Endothelial cell of umbilical vein (primary cell): ENCODE measurements around the gene KRTAP10-11. TPM values are rescaled to one million over a fixed set of nuclear protein-coding genes. Genes with fewer than 3 reads are reported as not detected.
"Not testable (repeated sequence)": the region's sequence is repeated elsewhere in the genome, so short reads cannot be mapped to it uniquely, and the experiment has no call there.

Source experiments
- BruUV-seq: library from RNA; stranded (reverse); fragments of 400-500 nt; replicated peaks from 2 replicates; lab custom pipeline; 2021; lab: Mats Ljungman, UMichigan
- CTCF ChIA-PET: fragments of 300-600, 350-600 bp; sonication (Branson Sonifier 250); formaldehyde crosslinking; loops from one replicate; lab custom pipeline; 2021; ENCODE audit warnings: antibody characterized with exemption, inconsistent platforms; lab: Charles Lee
- POLR2A ChIA-PET: fragments of 300-600, 350-600 bp; sonication (Branson Sonifier 250); formaldehyde crosslinking; loops from one replicate; lab custom pipeline; 2021; ENCODE audit warnings: antibody characterized with exemption, inconsistent platforms; lab: Charles Lee
- DNase-seq: peaks from one replicate; pipeline ENCODE4 v3.0.0-alpha.2; 2011; ENCODE audit warnings: low read depth, low spot score
- FAIRE-seq: peaks from 2 replicates; lab custom pipeline; 2011; peaks lifted over from hg19 to GRCh38; lab: Jason Lieb, UNC
- H2AFZ ChIP-seq: 2 replicates; pipeline ENCODE4 v1.6.0; 2012; ENCODE audit warnings: low read depth, low read length, control low read depth, inconsistent platforms
- H3K27ac ChIP-seq: 2 replicates; pipeline ENCODE4 v1.5.1; 2011; ENCODE audit warnings: low read depth, mild to moderate bottlenecking, control low read depth, low read length, moderate library complexity; ENCODE audit not compliant: insufficient read depth
- H3K27me3 ChIP-seq, 2 experiments: 2 replicates each; pipeline versions ENCODE4 v1.6.0 to v1.6.1; 2011; ENCODE audit warnings: low read length in 2 of 2, mixed read lengths in 1 of 2; ENCODE audit not compliant: control insufficient read depth in 2 of 2, insufficient read depth in 2 of 2
- H3K36me3 ChIP-seq, 2 experiments: 2 replicates in 1 of 2; 3 replicates in 1 of 2; pipeline ENCODE4 v1.5.1; 2011; ENCODE audit warnings: low read length in 2 of 2, mild to moderate bottlenecking in 1 of 2, moderate library complexity in 1 of 2; ENCODE audit not compliant: control insufficient read depth in 2 of 2, insufficient read depth in 2 of 2; ENCODE audit errors: extremely low read depth in 1 of 2
- H3K4me1 ChIP-seq: 3 replicates; pipeline ENCODE4 v1.5.1; 2011; ENCODE audit warnings: mild to moderate bottlenecking, low read length; ENCODE audit not compliant: control insufficient read depth, insufficient read depth; ENCODE audit errors: extremely low read depth
- H3K4me2 ChIP-seq: 2 replicates; pipeline ENCODE4 v1.6.1; 2011; ENCODE audit warnings: low read length, control low read depth, mixed read lengths; ENCODE audit not compliant: insufficient read depth
- H3K4me3 ChIP-seq, 3 experiments: fragments of 200-600 bp in 1 of 3; sonication (generic), shearing (Covaris generic) in 1 of 3; replicated peaks in 1 of 3; 2 replicates each; pipeline ENCODE4 v1.5.1; 2011 to 2016; ENCODE audit warnings: control low read depth in 3 of 3, low read length in 3 of 3, mild to moderate bottlenecking in 2 of 3, inconsistent platforms in 1 of 3, low read depth in 1 of 3, moderate library complexity in 1 of 3; ENCODE audit not compliant: insufficient read depth in 1 of 3
- H3K79me2 ChIP-seq: 2 replicates; pipeline ENCODE4 v1.6.0; 2012; ENCODE audit warnings: low read length, inconsistent platforms; ENCODE audit not compliant: control insufficient read depth, insufficient read depth
- H3K9ac ChIP-seq: replicated peaks from 2 replicates; pipeline ENCODE3; 2011; ENCODE audit warnings: low read length, control low read depth; ENCODE audit not compliant: insufficient read depth; ENCODE audit errors: extremely low read depth
- H3K9me1 ChIP-seq: replicated peaks from 3 replicates; pipeline ENCODE4 v1.6.0; 2011; ENCODE audit warnings: mild to moderate bottlenecking, low read length; ENCODE audit not compliant: control insufficient read depth, insufficient read depth; ENCODE audit errors: extremely low read depth
- H3K9me3 ChIP-seq: replicated peaks from 2 replicates; pipeline ENCODE4 v1.5.1; 2012; ENCODE audit warnings: low read length, inconsistent platforms; ENCODE audit not compliant: control insufficient read depth, insufficient read depth
- H4K20me1 ChIP-seq: replicated peaks from 2 replicates; pipeline ENCODE3; 2011; ENCODE audit warnings: mild to moderate bottlenecking, low read length; ENCODE audit not compliant: control insufficient read depth, insufficient read depth; ENCODE audit errors: extremely low read depth
- EZH2 ChIP-seq: IDR thresholded peaks from 2 replicates; pipeline ENCODE4 v1.6.1; 2012; ENCODE audit warnings: borderline replicate concordance, low read depth, mild to moderate bottlenecking, moderate library complexity, low read length, inconsistent platforms; ENCODE audit not compliant: severe bottlenecking
- FOS ChIP-seq: IDR thresholded peaks from 2 replicates; pipeline ENCODE4 v1.6.1; 2011; ENCODE audit warnings: mild to moderate bottlenecking, low read length, moderate library complexity, borderline replicate concordance; ENCODE audit not compliant: insufficient read depth
- GATA2 ChIP-seq: IDR thresholded peaks from 2 replicates; pipeline ENCODE4 v1.7.0; 2011; ENCODE audit warnings: low read depth, mild to moderate bottlenecking, moderate library complexity, mixed read lengths, low read length; ENCODE audit not compliant: insufficient read length, insufficient read depth
- JUN ChIP-seq: IDR thresholded peaks from 2 replicates; pipeline ENCODE4 v1.6.1; 2011; ENCODE audit warnings: borderline replicate concordance, low read depth; ENCODE audit not compliant: insufficient read length, insufficient read depth
- MAX ChIP-seq: IDR thresholded peaks from 2 replicates; pipeline ENCODE4 v1.6.1; 2011; ENCODE audit not compliant: insufficient read depth, insufficient read length
- MYC ChIP-seq: IDR thresholded peaks from one replicate; pipeline ENCODE4 v1.6.1; 2011; ENCODE audit warnings: mild to moderate bottlenecking, low read depth, low read length
- POLR2A ChIP-seq: IDR thresholded peaks from 2 replicates; pipeline ENCODE4 v1.6.1; 2012; ENCODE audit warnings: low read depth, mild to moderate bottlenecking, control low read depth, low read length
- POLR2AphosphoS5 ChIP-seq: IDR thresholded peaks from 2 replicates; pipeline ENCODE4 v1.6.1; 2012; ENCODE audit warnings: low read depth, mild to moderate bottlenecking, control low read depth, low read length, moderate library complexity; ENCODE audit not compliant: insufficient read depth
- dilution Hi-C: fragments of 300-500 bp; cut with MboI; formaldehyde crosslinking; loops from one replicate; pipeline ENCODE4 v1.15.0; 2019; ENCODE audit warnings: low sequenced_read_pairs; ENCODE audit not compliant: extremely low pct_ligation_motif_present
- intact Hi-C: fragments of 100-400 bp; cut with micrococcal nuclease; formaldehyde crosslinking; loops from one replicate; pipeline ENCODE4 v1.10.0; 2022
- polyA plus RNA-seq, 4 experiments: library from polyadenylated mRNA; depleted of rRNA in 3 of 4; stranded (reverse) in 3 of 4; unstranded in 1 of 4; fragments of >200 nt; gene quantifications; 2 replicates each; pipeline versions ENCODE4 v1.2.1 to v1.2.3, GENCODE V29; 2011 to 2012; ENCODE audit warnings: missing spikeins in 1 of 4
- total RNA-seq: library from RNA; stranded (reverse); gene quantifications from 2 replicates; pipeline ENCODE4 v1.2.3, GENCODE V29; 2021
- TF ChIP-seq, protein P1 (sequence below), 2 donors: IDR thresholded peaks; 1 replicate in 1 of 2; 2 replicates in 1 of 2; pipeline ENCODE4 v1.5.1; 2011; ENCODE audit warnings: low read length in 2 of 2, mild to moderate bottlenecking in 2 of 2, moderate library complexity in 2 of 2, control low read depth in 1 of 2, inconsistent platforms in 1 of 2, low read depth in 1 of 2; ENCODE audit not compliant: insufficient read depth in 1 of 2; ENCODE audit errors: extremely low read depth in 1 of 2

KRTAP10-11 gene
- total and polyA plus RNA-seq, 2 donors (not counting 3 experiments of a cell fraction or from before 2014, with no cell fraction given), result not detected

- dilution Hi-C loops, H3K9me3 ChIP-seq, H3K9me1 ChIP-seq, H3K36me3 ChIP-seq, H4K20me1 ChIP-seq, H3K9ac ChIP-seq, intact Hi-C loops, H3K4me2 ChIP-seq, H2AFZ ChIP-seq, POLR2A ChIA-PET, DNase-seq, CTCF ChIA-PET, H3K79me2 ChIP-seq, H3K4me1 ChIP-seq, BruUV-seq, H3K4me3 ChIP-seq, H3K27ac ChIP-seq, FAIRE-seq: not testable (repeated sequence)
- peaks cover 5 to 19% of the 10 kb centered on the region in 2 experiments for H3K27me3 ChIP-seq
Measured at GRCh38 chr21:44689740-44690139, 43.5 kb downstream of the KRTAP10-11 start.

DNA sequence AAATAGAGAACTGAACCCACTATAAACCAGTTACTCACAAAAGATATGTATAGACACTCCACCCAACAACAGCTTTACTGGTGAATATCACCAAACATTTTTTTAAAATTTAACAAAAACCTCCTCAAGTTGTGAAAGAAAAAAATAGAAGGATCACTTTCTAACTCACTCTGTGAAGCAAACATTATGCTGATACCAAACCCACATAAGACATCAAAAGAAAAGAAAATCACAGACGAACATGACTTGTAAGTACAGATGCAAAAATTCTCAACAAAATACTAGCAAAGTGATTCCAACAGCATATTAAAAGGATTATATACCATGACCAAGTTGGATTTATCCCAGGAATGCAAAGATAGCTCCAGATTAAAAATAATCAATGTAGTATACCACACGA lies 45.5 kb downstream of the KRTAP10-11 start:
- intact Hi-C loops (no loop called here), dilution Hi-C loops (no loop called here)
- peaks cover 8 to 19% of the 10 kb centered on the region in 2 experiments for H3K27me3 ChIP-seq
- H3K9me3 ChIP-seq, result no peaks in the 10 kb centered on the region
- H2AFZ ChIP-seq, result no peak overlapping the region
- H3K79me2 ChIP-seq, result no peaks in the 10 kb centered on the region
- TF ChIP-seq GATA2, result no peak
- no peak for TF ChIP-seq FOS
- no peak for TF ChIP-seq EZH2
- TF ChIP-seq MAX, result no peak
- no peak for TF ChIP-seq POLR2A
- no peak for TF ChIP-seq MYC
- TF ChIP-seq, protein P1, sequence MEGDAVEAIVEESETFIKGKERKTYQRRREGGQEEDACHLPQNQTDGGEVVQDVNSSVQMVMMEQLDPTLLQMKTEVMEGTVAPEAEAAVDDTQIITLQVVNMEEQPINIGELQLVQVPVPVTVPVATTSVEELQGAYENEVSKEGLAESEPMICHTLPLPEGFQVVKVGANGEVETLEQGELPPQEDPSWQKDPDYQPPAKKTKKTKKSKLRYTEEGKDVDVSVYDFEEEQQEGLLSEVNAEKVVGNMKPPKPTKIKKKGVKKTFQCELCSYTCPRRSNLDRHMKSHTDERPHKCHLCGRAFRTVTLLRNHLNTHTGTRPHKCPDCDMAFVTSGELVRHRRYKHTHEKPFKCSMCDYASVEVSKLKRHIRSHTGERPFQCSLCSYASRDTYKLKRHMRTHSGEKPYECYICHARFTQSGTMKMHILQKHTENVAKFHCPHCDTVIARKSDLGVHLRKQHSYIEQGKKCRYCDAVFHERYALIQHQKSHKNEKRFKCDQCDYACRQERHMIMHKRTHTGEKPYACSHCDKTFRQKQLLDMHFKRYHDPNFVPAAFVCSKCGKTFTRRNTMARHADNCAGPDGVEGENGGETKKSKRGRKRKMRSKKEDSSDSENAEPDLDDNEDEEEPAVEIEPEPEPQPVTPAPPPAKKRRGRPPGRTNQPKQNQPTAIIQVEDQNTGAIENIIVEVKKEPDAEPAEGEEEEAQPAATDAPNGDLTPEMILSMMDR (IDR thresholded peaks at IDR 0.05; ENCODE audit: extremely low read depth in 1 of 2, insufficient read depth in 1 of 2, low read depth in 1 of 2, low read length in 2 of 2), result no peak
- TF ChIP-seq POLR2AphosphoS5, result no peak
- TF ChIP-seq JUN, result no peak
- no peaks in the 10 kb centered on the region for H3K4me1 ChIP-seq
- DNase-seq (no peak), FAIRE-seq (no peak)
- H3K4me3 ChIP-seq, result no peak overlapping the region
- no TSS peak for BruUV-seq
- H3K9me1 ChIP-seq, result no peaks in the 10 kb centered on the region
- POLR2A ChIA-PET, result no interaction called here
- CTCF ChIA-PET, result interaction anchor here (0.6 to 2.0 kb wide), 3 partner anchors 15 to 240 kb away, joined by 4 to 7 read pairs (median 5); no protein-coding TSS in a partner anchor
- H3K4me2 ChIP-seq, result no peak overlapping the region
- no peak overlapping the region for H3K27ac ChIP-seq
- no peaks in the 10 kb centered on the region for H4K20me1 ChIP-seq
- H3K36me3 ChIP-seq, result no peaks in the 10 kb centered on the region
- no peak overlapping the region for H3K9ac ChIP-seq
